Activated CD4-positive, CD25-positive, alpha-beta regulatory T cell treated with anti-CD3 and anti-CD28 coated beads, Interleukin-2, amount 50 U/mL, for 72 hours (primary cell): ENCODE data around the gene TPD52L2.

Experiments
- DNase-seq: peaks from one replicate; pipeline ENCODE4 v3.0.0; 2021

The TPD52L2 gene

DNA sequence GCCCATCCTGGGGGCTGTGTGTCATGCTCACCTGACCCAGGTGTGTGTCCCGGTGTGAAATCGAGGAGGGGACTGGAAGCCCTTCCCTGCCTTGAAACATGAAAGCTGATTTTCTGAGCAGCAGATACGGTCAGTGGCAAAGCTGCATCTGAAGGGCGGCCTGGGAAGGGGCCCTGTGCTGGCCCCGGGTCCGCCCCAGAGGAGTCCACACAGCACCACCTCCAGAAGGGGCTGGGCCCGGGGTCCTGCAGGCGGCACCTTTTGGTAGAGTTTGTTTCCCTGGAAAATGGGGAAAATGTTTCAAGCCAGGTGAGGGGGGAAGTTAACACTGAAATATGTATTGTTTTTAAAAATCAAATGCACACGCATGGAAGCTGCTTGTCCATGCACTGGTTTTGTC lies 70.4 kb downstream of the TPD52L2 start:
- DNase-seq, result no peak

GRCh38 chr20:63937596-63937995 lies 72.5 kb downstream of the TPD52L2 start:
- DNase-seq, result no peak

GRCh38 chr20:63939061-63939935 lies 74.2 kb downstream of the TPD52L2 start:
- no peak for DNase-seq

- no peak for DNase-seq
These were observed 75.0 kb downstream of the TPD52L2 start for GRCh38 chr20:63940071-63940471.

- DNase-seq, result no peak
These were observed 75.6 kb downstream of the TPD52L2 start for GRCh38 chr20:63940472-63941266.
